DND-41 (cell line): ENCODE measurements around the gene KIAA1958.

Experiments
- ATAC-seq: fragments of 200-7000 bp; cut with Tn5 transposase; 3 replicates; pipeline ENCODE4 v1.9.1; 2021; ENCODE audit warnings: low read depth; ENCODE audit not compliant: insufficient read depth
- DNase-seq: peaks from one replicate; pipeline ENCODE4 v3.0.0-alpha.2; 2020
- H2AFZ ChIP-seq: 2 replicates; pipeline ENCODE4 v1.6.0; 2012; ENCODE audit warnings: low read depth, low read length
- H3K27ac ChIP-seq: 2 replicates; pipeline ENCODE4 v1.5.1; 2012; ENCODE audit warnings: low read length, inconsistent platforms
- H3K27me3 ChIP-seq: fragments of 200-600 bp; sonication (generic); 2 replicates; pipeline ENCODE4 v1.6.0; 2012; ENCODE audit warnings: low read length, mild to moderate bottlenecking, inconsistent platforms; ENCODE audit not compliant: insufficient read depth, poor library complexity
- H3K36me3 ChIP-seq: 2 replicates; pipeline ENCODE4 v1.5.1; 2012; ENCODE audit warnings: low read length, inconsistent platforms; ENCODE audit not compliant: insufficient read depth
- H3K4me1 ChIP-seq: 2 replicates; pipeline ENCODE4 v1.5.1; 2012; ENCODE audit warnings: mild to moderate bottlenecking, low read length; ENCODE audit not compliant: insufficient read depth
- H3K4me2 ChIP-seq: 2 replicates; pipeline ENCODE4 v1.6.0; 2012; ENCODE audit warnings: mild to moderate bottlenecking, moderate library complexity, low read length, inconsistent platforms; ENCODE audit not compliant: insufficient read depth
- H3K4me3 ChIP-seq, 2 experiments: fragments of 200-600 bp in 1 of 2; shearing (Covaris generic) in 1 of 2; 2 replicates each; pipeline ENCODE4 v1.5.1; 2012 to 2016; ENCODE audit warnings: inconsistent platforms in 2 of 2, low read length in 2 of 2, mild to moderate bottlenecking in 2 of 2, low read depth in 1 of 2, moderate library complexity in 1 of 2
- H3K79me2 ChIP-seq: 2 replicates; pipeline ENCODE4 v1.6.0; 2012; ENCODE audit warnings: low read length, inconsistent platforms; ENCODE audit not compliant: insufficient read depth
- H3K9ac ChIP-seq: 2 replicates; pipeline ENCODE4 v1.6.0; 2012; ENCODE audit warnings: low read depth, mild to moderate bottlenecking, inconsistent platforms, low read length, moderate library complexity
- H3K9me3 ChIP-seq: 2 replicates; pipeline ENCODE4 v1.5.1; 2012; ENCODE audit warnings: low read length, moderate library complexity, mild to moderate bottlenecking, inconsistent platforms; ENCODE audit not compliant: insufficient read depth, severe bottlenecking
- H4K20me1 ChIP-seq: 2 replicates; pipeline ENCODE4 v1.6.0; 2012; ENCODE audit warnings: low read length; ENCODE audit not compliant: insufficient read depth
- CTCF ChIP-seq: IDR thresholded peaks from 2 replicates; pipeline ENCODE4 v1.5.1; 2012; ENCODE audit warnings: borderline replicate concordance, low read length, moderate library complexity, mild to moderate bottlenecking; ENCODE audit not compliant: poor library complexity, severe bottlenecking; ENCODE audit errors: extremely low read depth
- EZH2 ChIP-seq: IDR thresholded peaks from 3 replicates; pipeline ENCODE4 v1.6.1; 2012; ENCODE audit warnings: borderline replicate concordance, low read depth, mild to moderate bottlenecking, moderate library complexity, low read length, inconsistent platforms; ENCODE audit not compliant: severe bottlenecking

The KIAA1958 gene

GRCh38 chr9:112465352-112465751 lies 21.3 kb upstream of the KIAA1958 start:
- Histone ChIP-seq H3K9ac (no peak overlapping the region), H2AFZ (no peak overlapping the region), H3K27me3 (no peaks in the 10 kb centered on the region), H3K27ac (no peak overlapping the region), H3K79me2 (no peaks in the 10 kb centered on the region), H4K20me1 (no peaks in the 10 kb centered on the region), H3K4me2 (no peak overlapping the region), H3K36me3 (peaks cover 14% of the 10 kb centered on the region; the same call in 1 of the 2 replicates), H3K9me3 (no peaks in the 10 kb centered on the region), H3K4me3 (no peak overlapping the region), H3K4me1 (no peaks in the 10 kb centered on the region)
- no peak for ATAC-seq
- no peak for DNase-seq
- TF ChIP-seq EZH2 (no peak), CTCF (no peak)

GRCh38 chr9:112472996-112473395 lies 13.6 kb upstream of the KIAA1958 start:
- Histone ChIP-seq H3K27ac (no peak overlapping the region), H3K36me3 (peaks cover 15% of the 10 kb centered on the region)

GRCh38 chr9:112473986-112474385 lies 12.6 kb upstream of the KIAA1958 start:
- Histone ChIP-seq H3K4me2 (no peak overlapping the region), H3K27ac (no peak overlapping the region), H3K36me3 (peaks cover 15% of the 10 kb centered on the region), H2AFZ (no peak overlapping the region), H4K20me1 (no peaks in the 10 kb centered on the region), H3K9ac (no peak overlapping the region), H3K4me1 (no peaks in the 10 kb centered on the region), H3K4me3 (no peak overlapping the region), H3K79me2 (no peaks in the 10 kb centered on the region), H3K27me3 (no peaks in the 10 kb centered on the region), H3K9me3 (peaks cover 4% of the 10 kb centered on the region)
- DNase-seq = no peak
- TF ChIP-seq CTCF (no peak), EZH2 (no peak)
- no peak for ATAC-seq

More at GRCh38 chr9:112472996-112473395, 13.6 kb upstream of the KIAA1958 start:
- Histone ChIP-seq H3K27me3 (no peaks in the 10 kb centered on the region), H2AFZ (no peak overlapping the region), H3K4me1 (no peaks in the 10 kb centered on the region), H3K4me3 (no peak overlapping the region), H3K9me3 (peaks cover 4% of the 10 kb centered on the region), H3K79me2 (no peaks in the 10 kb centered on the region), H3K9ac (no peak overlapping the region), H4K20me1 (no peaks in the 10 kb centered on the region), H3K4me2 (no peak overlapping the region)
- TF ChIP-seq CTCF (no peak), EZH2 (no peak)
- ATAC-seq = no peak
- no peak for DNase-seq

GRCh38 chr9:112475318-112475717 lies 11.3 kb upstream of the KIAA1958 start:
- TF ChIP-seq EZH2 (no peak), CTCF (no peak)
- no peak overlapping the region for H2AFZ ChIP-seq
- DNase-seq (no peak), ATAC-seq (no peak)
- H3K9ac ChIP-seq = no peak overlapping the region
- H3K4me3 ChIP-seq = no peak overlapping the region
- peaks cover 4% of the 10 kb centered on the region for H3K9me3 ChIP-seq
- no peaks in the 10 kb centered on the region for H3K79me2 ChIP-seq
- H3K27ac ChIP-seq = no peak overlapping the region
- H3K4me1 ChIP-seq = no peaks in the 10 kb centered on the region
- peaks cover 13% of the 10 kb centered on the region for H3K36me3 ChIP-seq
- no peaks in the 10 kb centered on the region for H3K27me3 ChIP-seq
- no peaks in the 10 kb centered on the region for H4K20me1 ChIP-seq
- H3K4me2 ChIP-seq = no peak overlapping the region
